ES-I3 (cell line): ENCODE measurements around the gene PNPLA3.

Experiments
- H3K36me3 ChIP-seq: 2 replicates; pipeline ENCODE4 v1.6.1; 2013; ENCODE audit warnings: mild to moderate bottlenecking, low read length, control low read depth, moderate library complexity; ENCODE audit not compliant: insufficient read depth
- H3K4me1 ChIP-seq: 2 replicates; pipeline ENCODE4 v1.6.1; 2013; ENCODE audit warnings: mild to moderate bottlenecking, control low read depth, low read length; ENCODE audit not compliant: insufficient read depth
- H3K9ac ChIP-seq: 2 replicates; pipeline ENCODE4 v1.6.1; 2013; ENCODE audit warnings: low read depth, mild to moderate bottlenecking, low read length, moderate library complexity
- H3K9me3 ChIP-seq: 2 replicates; pipeline ENCODE4 v1.6.1; 2013; ENCODE audit warnings: mild to moderate bottlenecking, low read length, moderate library complexity; ENCODE audit not compliant: control insufficient read depth, insufficient read depth

Gene PNPLA3

GRCh38 chr22:43972931-43973462 is 49.4 kb downstream of the PNPLA3 start:
- Histone ChIP-seq H3K36me3 (peaks cover 36% of the 10 kb centered on the region), H3K9me3 (no peaks in the 10 kb centered on the region), H3K4me1 (0 out of 2 replicates have a peak, but pooled peaks cover 5% of the 10 kb centered on the region), H3K9ac (no peak overlapping the region)

- H3K9ac ChIP-seq, result no peak overlapping the region
- no peaks in the 10 kb centered on the region for H3K9me3 ChIP-seq
- H3K36me3 ChIP-seq, result peaks cover 34% of the 10 kb centered on the region
- H3K4me1 ChIP-seq, result 0 out of 2 replicates have a peak, but pooled peaks cover 5% of the 10 kb centered on the region
Measured at GRCh38 chr22:43974028-43974545, 50.5 kb downstream of the PNPLA3 start.

- Histone ChIP-seq H3K36me3 (peaks cover 37% of the 10 kb centered on the region), H3K9ac (no peak overlapping the region), H3K9me3 (no peaks in the 10 kb centered on the region), H3K4me1 (0 out of 2 replicates have a peak, but pooled peaks cover 5% of the 10 kb centered on the region)
Measured at GRCh38 chr22:43975041-43975440, 51.4 kb downstream of the PNPLA3 start.

GRCh38 chr22:43976861-43977795 is 53.5 kb downstream of the PNPLA3 start:
- Histone ChIP-seq H3K36me3 (peaks cover 36% of the 10 kb centered on the region), H3K9ac (no peak overlapping the region), H3K9me3 (no peaks in the 10 kb centered on the region), H3K4me1 (0 out of 2 replicates have a peak, but pooled peaks cover 5% of the 10 kb centered on the region)

- Histone ChIP-seq H3K9me3 (no peaks in the 10 kb centered on the region), H3K9ac (no peak overlapping the region), H3K36me3 (peaks cover 29% of the 10 kb centered on the region), H3K4me1 (no peaks in the 10 kb centered on the region)
Measured at GRCh38 chr22:43978558-43978957, 55.0 kb downstream of the PNPLA3 start.

GRCh38 chr22:43980579-43980978 is 57.0 kb downstream of the PNPLA3 start:
- H3K36me3 ChIP-seq, result peaks cover 37% of the 10 kb centered on the region
- H3K4me1 ChIP-seq, result no peaks in the 10 kb centered on the region
- no peaks in the 10 kb centered on the region for H3K9me3 ChIP-seq
- H3K9ac ChIP-seq, result no peak overlapping the region

GRCh38 chr22:43980996-43981395 is 57.4 kb downstream of the PNPLA3 start:
- H3K9ac ChIP-seq, result no peak overlapping the region
- peaks cover 34% of the 10 kb centered on the region for H3K36me3 ChIP-seq

GRCh38 chr22:43983808-43984207 is 60.2 kb downstream of the PNPLA3 start:
- H3K9ac ChIP-seq, result no peak overlapping the region
- H3K4me1 ChIP-seq, result no peaks in the 10 kb centered on the region
- peaks cover 21% of the 10 kb centered on the region for H3K36me3 ChIP-seq
- no peaks in the 10 kb centered on the region for H3K9me3 ChIP-seq

More at GRCh38 chr22:43980996-43981395, 57.4 kb downstream of the PNPLA3 start:
- Histone ChIP-seq H3K4me1 (no peaks in the 10 kb centered on the region), H3K9me3 (no peaks in the 10 kb centered on the region)

- no peaks in the 10 kb centered on the region for H3K4me1 ChIP-seq
- peaks cover 22% of the 10 kb centered on the region for H3K36me3 ChIP-seq
- no peak overlapping the region for H3K9ac ChIP-seq
Measured at GRCh38 chr22:43985532-43985931, 61.9 kb downstream of the PNPLA3 start.

GRCh38 chr22:43988116-43988820 is 64.7 kb downstream of the PNPLA3 start:
- Histone ChIP-seq H3K4me1 (no peaks in the 10 kb centered on the region), H3K9ac (no peak overlapping the region), H3K9me3 (no peaks in the 10 kb centered on the region), H3K36me3 (peaks cover 20% of the 10 kb centered on the region)

More at GRCh38 chr22:43985532-43985931, 61.9 kb downstream of the PNPLA3 start:
- H3K9me3 ChIP-seq, result no peaks in the 10 kb centered on the region

- Histone ChIP-seq H3K9ac (no peak overlapping the region), H3K4me1 (no peaks in the 10 kb centered on the region), H3K9me3 (no peaks in the 10 kb centered on the region), H3K36me3 (peaks cover 22% of the 10 kb centered on the region)
Measured at GRCh38 chr22:43988960-43989359, 65.4 kb downstream of the PNPLA3 start.

- peaks cover 21% of the 10 kb centered on the region for H3K36me3 ChIP-seq
- H3K4me1 ChIP-seq, result no peaks in the 10 kb centered on the region
- no peaks in the 10 kb centered on the region for H3K9me3 ChIP-seq
- no peak overlapping the region for H3K9ac ChIP-seq
Measured at GRCh38 chr22:43990044-43990443, 66.4 kb downstream of the PNPLA3 start.

- Histone ChIP-seq H3K36me3 (peaks cover 24% of the 10 kb centered on the region), H3K9me3 (no peaks in the 10 kb centered on the region), H3K9ac (no peak overlapping the region), H3K4me1 (no peaks in the 10 kb centered on the region)
Measured at GRCh38 chr22:43991316-43992020, 67.9 kb downstream of the PNPLA3 start.
